Brain microvascular endothelial cell (primary cell): ENCODE measurements around the gene ERI3.

ENCODE experiments used
- DNase-seq: peaks from one replicate; pipeline ENCODE4 v3.0.0-alpha.2; 2020
- H3K27ac ChIP-seq: fragments of 250-450 bp; sonication (Bioruptor Pico); 2 replicates; pipeline ENCODE4 v1.5.1; 2020; ENCODE audit warnings: mild to moderate bottlenecking, moderate library complexity
- H3K27me3 ChIP-seq: fragments of 250-450 bp; sonication (Bioruptor Pico); replicated peaks from 2 replicates; pipeline ENCODE4 v1.5.1; 2020; ENCODE audit warnings: mild to moderate bottlenecking
- H3K36me3 ChIP-seq: fragments of 250-450 bp; sonication (Bioruptor Pico); replicated peaks from 2 replicates; pipeline ENCODE4 v1.5.1; 2020; ENCODE audit warnings: mild to moderate bottlenecking
- H3K4me3 ChIP-seq: 2 replicates; pipeline ENCODE4 v1.5.1; 2011; ENCODE audit warnings: low read depth, mild to moderate bottlenecking, control low read depth, low read length, moderate library complexity
- in situ Hi-C: cut with HindIII; loops from 2 replicates; pipeline ENCODE4 v1.10.0; 2017; ENCODE audit warnings: low sequenced_read_pairs, low pct_ligation_motif_present
- TF ChIP-seq, protein P1 (sequence below): IDR thresholded peaks from 2 replicates; pipeline ENCODE4 v1.5.1; 2011; ENCODE audit warnings: low read depth, mild to moderate bottlenecking, moderate library complexity, low read length, control low read depth, inconsistent platforms; ENCODE audit errors: missing control alignments

The ERI3 gene

DNA sequence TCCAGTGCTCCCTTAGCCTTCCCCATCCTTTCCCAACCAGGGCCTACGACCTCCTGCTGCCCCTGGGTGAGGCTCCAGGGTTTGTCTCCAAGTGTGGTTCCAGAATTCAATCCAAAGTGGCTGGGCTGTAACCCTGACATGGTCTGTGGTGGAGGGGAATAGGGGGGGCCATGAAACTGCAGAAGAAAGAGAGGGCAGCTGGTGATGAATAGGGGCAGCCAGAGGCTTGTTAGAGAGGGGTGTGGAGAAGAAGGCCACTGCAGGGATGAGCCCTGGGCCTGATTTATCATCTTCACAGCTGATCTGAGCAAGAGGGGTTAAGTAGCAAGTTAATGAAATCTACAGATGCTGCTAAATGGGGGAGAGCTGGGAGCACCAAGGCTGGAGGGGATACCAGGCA is 12.9 kb upstream of the ERI3 start:
- DNase-seq, result no peak
- Histone ChIP-seq H3K27me3 (peaks cover 4% of the 10 kb centered on the region), H3K36me3 (no peaks in the 10 kb centered on the region), H3K27ac (no peak overlapping the region), H3K4me3 (no peak overlapping the region)
- in situ Hi-C loops, result no loop called here
- TF ChIP-seq, protein P1, sequence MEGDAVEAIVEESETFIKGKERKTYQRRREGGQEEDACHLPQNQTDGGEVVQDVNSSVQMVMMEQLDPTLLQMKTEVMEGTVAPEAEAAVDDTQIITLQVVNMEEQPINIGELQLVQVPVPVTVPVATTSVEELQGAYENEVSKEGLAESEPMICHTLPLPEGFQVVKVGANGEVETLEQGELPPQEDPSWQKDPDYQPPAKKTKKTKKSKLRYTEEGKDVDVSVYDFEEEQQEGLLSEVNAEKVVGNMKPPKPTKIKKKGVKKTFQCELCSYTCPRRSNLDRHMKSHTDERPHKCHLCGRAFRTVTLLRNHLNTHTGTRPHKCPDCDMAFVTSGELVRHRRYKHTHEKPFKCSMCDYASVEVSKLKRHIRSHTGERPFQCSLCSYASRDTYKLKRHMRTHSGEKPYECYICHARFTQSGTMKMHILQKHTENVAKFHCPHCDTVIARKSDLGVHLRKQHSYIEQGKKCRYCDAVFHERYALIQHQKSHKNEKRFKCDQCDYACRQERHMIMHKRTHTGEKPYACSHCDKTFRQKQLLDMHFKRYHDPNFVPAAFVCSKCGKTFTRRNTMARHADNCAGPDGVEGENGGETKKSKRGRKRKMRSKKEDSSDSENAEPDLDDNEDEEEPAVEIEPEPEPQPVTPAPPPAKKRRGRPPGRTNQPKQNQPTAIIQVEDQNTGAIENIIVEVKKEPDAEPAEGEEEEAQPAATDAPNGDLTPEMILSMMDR, result no peak

DNA sequence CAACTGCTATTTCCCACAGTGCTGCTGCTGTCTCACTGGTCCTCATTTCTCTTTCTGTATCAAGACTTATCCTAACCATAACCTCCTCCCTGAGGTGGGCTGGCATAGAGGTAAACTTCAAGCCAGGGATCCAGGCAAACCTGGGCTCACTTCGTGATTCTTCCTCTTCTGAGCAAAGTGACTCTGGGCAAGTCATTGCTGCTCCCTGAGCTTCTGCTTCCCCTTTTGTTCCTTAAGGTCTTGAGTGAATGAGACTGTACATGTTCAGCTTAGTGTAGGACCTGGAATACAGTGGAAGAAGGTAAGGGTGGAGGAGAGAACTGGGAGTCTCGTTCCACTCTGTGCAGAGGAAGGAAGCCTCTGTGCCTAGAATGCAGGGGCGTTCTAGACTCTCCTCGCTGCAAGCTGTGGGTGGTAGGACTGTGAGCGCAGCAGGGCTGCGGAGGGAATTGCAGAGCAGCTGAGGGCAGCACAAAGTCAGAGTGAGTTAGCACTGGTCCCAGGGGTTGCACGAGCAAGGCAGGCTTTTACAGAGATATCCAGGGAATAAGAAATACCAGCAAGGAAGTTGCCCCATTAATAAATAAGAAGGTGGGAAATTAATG is 11.4 kb upstream of the ERI3 start:
- Histone ChIP-seq H3K4me3 (no peak overlapping the region), H3K27me3 (peaks cover 4% of the 10 kb centered on the region), H3K36me3 (no peaks in the 10 kb centered on the region), H3K27ac (no peak overlapping the region)
- DNase-seq, result no peak
- TF ChIP-seq, protein P1, result no peak
- in situ Hi-C loops, result no loop called here

DNA sequence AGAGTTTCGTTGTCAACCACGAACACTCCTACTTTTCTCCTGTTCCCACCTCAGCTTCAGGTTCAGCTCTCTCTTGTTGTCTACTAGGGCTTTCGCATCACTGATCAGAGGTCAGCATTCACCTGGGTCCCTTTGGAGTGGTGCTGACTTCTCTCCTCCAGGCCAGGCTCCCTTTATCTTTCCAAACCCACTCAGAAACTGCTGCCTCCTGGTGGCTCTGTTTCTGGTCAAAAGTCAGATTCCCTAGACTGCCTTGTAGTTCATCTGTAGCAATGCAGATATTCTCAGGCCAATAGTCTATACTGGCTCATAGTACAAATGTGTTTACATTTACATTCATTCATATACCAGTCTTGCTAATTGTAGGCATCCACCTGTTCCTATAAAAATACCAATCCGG is 6.4 kb upstream of the ERI3 start:
- H3K4me3 ChIP-seq, result no peak overlapping the region
- H3K27me3 ChIP-seq, result peaks cover 2% of the 10 kb centered on the region
- no peaks in the 10 kb centered on the region for H3K36me3 ChIP-seq
- DNase-seq, result no peak
- TF ChIP-seq, protein P1, result peak; percentile 54
- in situ Hi-C loops, result no loop called here
- H3K27ac ChIP-seq, result no peak overlapping the region

DNA sequence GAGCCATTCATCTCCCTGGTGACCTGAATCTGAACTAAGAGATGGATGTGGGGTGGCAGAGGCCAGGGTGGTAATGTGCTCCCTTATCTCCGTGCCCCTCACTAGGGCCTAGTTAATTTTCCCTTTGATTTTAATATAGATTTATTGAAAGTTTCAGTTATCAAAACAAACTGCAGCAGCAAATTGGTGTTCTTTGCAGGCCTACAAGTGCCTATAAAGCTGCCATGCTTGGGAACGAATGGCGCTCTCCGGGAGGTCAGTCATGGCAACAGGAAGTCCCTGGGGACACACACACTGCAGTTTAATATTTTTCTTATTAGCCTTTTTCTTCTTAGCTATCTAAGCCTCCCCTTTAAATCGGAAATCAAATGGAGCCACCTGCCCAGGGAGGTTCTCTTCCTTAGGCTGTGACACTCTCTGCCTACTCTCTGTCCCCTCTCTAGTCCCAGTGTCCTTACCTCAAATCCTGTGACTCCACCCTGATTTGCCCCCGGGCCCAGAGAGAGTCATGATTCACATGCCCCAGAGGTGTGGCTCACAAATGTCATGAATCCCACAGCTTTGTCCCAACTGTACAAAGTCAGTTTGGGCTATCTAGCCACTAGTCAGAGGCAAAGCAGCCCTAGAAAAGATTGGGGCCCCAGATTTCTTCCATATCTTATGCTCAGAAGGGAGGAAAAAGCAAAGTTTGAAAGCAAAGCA is 4.3 kb upstream of the ERI3 start:
- TF ChIP-seq, protein P1, result no peak
- H3K36me3 ChIP-seq, result no peaks in the 10 kb centered on the region

DNA sequence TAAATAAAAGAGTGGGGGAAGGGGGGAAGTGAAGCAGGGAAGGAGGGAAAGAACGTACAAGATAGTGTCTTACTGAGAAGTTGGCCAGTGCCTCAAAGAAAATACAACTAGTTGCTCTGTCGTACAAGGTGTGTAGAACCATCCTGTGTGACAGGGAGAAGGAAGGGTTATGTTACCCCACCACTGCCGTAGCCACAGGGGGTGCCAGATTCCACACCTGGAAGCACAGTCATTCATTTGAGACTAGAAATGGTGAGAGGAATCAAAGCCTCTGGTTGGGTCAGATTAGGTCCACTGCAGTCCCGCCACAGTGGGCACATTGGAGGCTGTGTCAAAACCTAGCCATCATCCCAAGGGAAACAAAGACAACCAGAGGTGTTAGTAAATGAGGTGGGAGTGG is 2.7 kb upstream of the ERI3 start:
- in situ Hi-C loops, result no loop called here
- Histone ChIP-seq H3K36me3 (no peaks in the 10 kb centered on the region), H3K27me3 (no peaks in the 10 kb centered on the region), H3K4me3 (no peak overlapping the region), H3K27ac (no peak overlapping the region)
- TF ChIP-seq, protein P1, result no peak
- no peak for DNase-seq

More for the DNA sequence above, 4.3 kb upstream of the ERI3 start:
- no peak for DNase-seq
- Histone ChIP-seq H3K27me3 (no peaks in the 10 kb centered on the region), H3K27ac (no peak overlapping the region), H3K4me3 (no peak overlapping the region)
- in situ Hi-C loops, result no loop called here
